KMS-11 (cell line): ENCODE data around the gene BOD1.

Experiments used
- H2AFZ ChIP-seq: fragments of 200-600 bp; sonication (generic); 2 replicates; pipeline ENCODE4 v1.6.1; 2016; ENCODE audit warnings: antibody characterized with exemption, mixed run types, low read depth
- H3K27ac ChIP-seq: fragments of 200-600 bp; sonication (generic); 2 replicates; pipeline ENCODE4 v1.6.1; 2016; ENCODE audit warnings: mild to moderate bottlenecking, mixed run types
- H3K27me3 ChIP-seq: fragments of 200-600 bp; sonication (generic); 2 replicates; pipeline ENCODE4 v1.6.1; 2017; ENCODE audit warnings: mild to moderate bottlenecking, low read depth, mixed run types, moderate library complexity; ENCODE audit not compliant: insufficient read depth
- H3K36me3 ChIP-seq: fragments of 200-600 bp; sonication (generic); 2 replicates; pipeline ENCODE4 v1.6.1; 2017; ENCODE audit warnings: mild to moderate bottlenecking, mixed run types; ENCODE audit not compliant: insufficient read depth
- H3K4me1 ChIP-seq: fragments of 200-600 bp; sonication (generic); 2 replicates; pipeline ENCODE4 v1.6.1; 2016; ENCODE audit warnings: mild to moderate bottlenecking, low read depth, mixed run types; ENCODE audit not compliant: poor library complexity, severe bottlenecking
- H3K4me2 ChIP-seq: fragments of 200-600 bp; sonication (generic); 2 replicates; pipeline ENCODE4 v1.7.0; 2016; ENCODE audit warnings: mild to moderate bottlenecking, mixed run types
- H3K4me3 ChIP-seq: fragments of 200-600 bp; sonication (generic); IDR thresholded peaks from 2 replicates; pipeline ENCODE4 v1.6.1; 2017; ENCODE audit warnings: low read depth, low read length, mixed read lengths; ENCODE audit not compliant: insufficient read depth
- H3K79me2 ChIP-seq: fragments of 200-600 bp; sonication (generic); 2 replicates; pipeline ENCODE4 v1.6.1; 2016; ENCODE audit warnings: low read depth, mixed run types; ENCODE audit not compliant: insufficient read depth
- H3K9ac ChIP-seq: fragments of 200-600 bp; sonication (generic); 2 replicates; pipeline ENCODE4 v1.6.1; 2016; ENCODE audit warnings: mild to moderate bottlenecking, mixed run types
- H4K20me1 ChIP-seq: fragments of 200-600 bp; sonication (generic); 2 replicates; pipeline ENCODE4 v1.6.1; 2016; ENCODE audit warnings: mild to moderate bottlenecking, mixed run types; ENCODE audit not compliant: insufficient read depth
- CTCF ChIP-seq: fragments of 200-600 bp; sonication (generic); conservative IDR thresholded peaks from 2 replicates; pipeline ENCODE4 v1.6.1; 2017; ENCODE audit warnings: low read depth, mild to moderate bottlenecking, antibody characterized with exemption, low read length, moderate library complexity, mixed read lengths

The BOD1 gene

GRCh38 chr5:173568128-173568527, 48.3 kb downstream of the BOD1 start:
- Histone ChIP-seq H3K27me3 (no peaks in the 10 kb centered on the region), H3K27ac (no peak overlapping the region)

GRCh38 chr5:173567548-173567947, 48.9 kb downstream of the BOD1 start:
- no peaks in the 10 kb centered on the region for H3K36me3 ChIP-seq
- no peaks in the 10 kb centered on the region for H3K4me1 ChIP-seq
- no peaks in the 10 kb centered on the region for H3K27me3 ChIP-seq
- no peak overlapping the region for H2AFZ ChIP-seq
- H3K4me3 ChIP-seq: no peak overlapping the region
- H4K20me1 ChIP-seq: no peaks in the 10 kb centered on the region
- no peaks in the 10 kb centered on the region for H3K79me2 ChIP-seq
- TF ChIP-seq CTCF: no peak
- H3K27ac ChIP-seq: no peak overlapping the region
- H3K4me2 ChIP-seq: no peak overlapping the region
- H3K9ac ChIP-seq: no peak overlapping the region

More at GRCh38 chr5:173568128-173568527, 48.3 kb downstream of the BOD1 start:
- Histone ChIP-seq H3K4me3 (no peak overlapping the region), H3K79me2 (no peaks in the 10 kb centered on the region), H3K9ac (no peak overlapping the region), H2AFZ (no peak overlapping the region), H4K20me1 (no peaks in the 10 kb centered on the region), H3K36me3 (no peaks in the 10 kb centered on the region), H3K4me2 (no peak overlapping the region), H3K4me1 (no peaks in the 10 kb centered on the region)
- TF ChIP-seq CTCF: no peak

- no peak overlapping the region for H3K4me3 ChIP-seq
- no peaks in the 10 kb centered on the region for H3K79me2 ChIP-seq
- no peaks in the 10 kb centered on the region for H4K20me1 ChIP-seq
- H3K36me3 ChIP-seq: no peaks in the 10 kb centered on the region
- no peak overlapping the region for H3K4me2 ChIP-seq
- no peak overlapping the region for H3K27ac ChIP-seq
- H2AFZ ChIP-seq: no peak overlapping the region
- no peak for TF ChIP-seq CTCF
- H3K9ac ChIP-seq: no peak overlapping the region
- H3K27me3 ChIP-seq: no peaks in the 10 kb centered on the region
- H3K4me1 ChIP-seq: no peaks in the 10 kb centered on the region
Measured at GRCh38 chr5:173565491-173566072, 50.9 kb downstream of the BOD1 start.

GRCh38 chr5:173564106-173564505, 52.3 kb downstream of the BOD1 start:
- no peak for TF ChIP-seq CTCF
- H3K9ac ChIP-seq: no peak overlapping the region
- H2AFZ ChIP-seq: no peak overlapping the region
- no peak overlapping the region for H3K4me3 ChIP-seq
- H3K36me3 ChIP-seq: no peaks in the 10 kb centered on the region
- no peaks in the 10 kb centered on the region for H4K20me1 ChIP-seq
- no peaks in the 10 kb centered on the region for H3K79me2 ChIP-seq
- H3K4me2 ChIP-seq: no peak overlapping the region
- no peaks in the 10 kb centered on the region for H3K4me1 ChIP-seq
- H3K27ac ChIP-seq: no peak overlapping the region
- H3K27me3 ChIP-seq: no peaks in the 10 kb centered on the region
